HepG2 (cell line): Measurements from ENCODE around the gene EGFLAM.

Experiments used
- HINFP ChIP-seq: sonication (generic); formaldehyde crosslinking; IDR thresholded peaks from 2 replicates; pipeline ENCODE4 v1.4.0; 2020; ENCODE audit warnings: low read depth, mild to moderate bottlenecking, missing genetic modification reagents
- RAD21 ChIP-seq: fragments of 450-650 bp; formaldehyde crosslinking; IDR thresholded peaks from 2 replicates; pipeline ENCODE4 v1.5.0; 2020; ENCODE audit warnings: mild to moderate bottlenecking
- ZNF772 ChIP-seq: sonication (generic); formaldehyde crosslinking; IDR thresholded peaks from 2 replicates; pipeline ENCODE4 v1.5.0; 2020; ENCODE audit warnings: mild to moderate bottlenecking, missing genetic modification reagents

DNA sequence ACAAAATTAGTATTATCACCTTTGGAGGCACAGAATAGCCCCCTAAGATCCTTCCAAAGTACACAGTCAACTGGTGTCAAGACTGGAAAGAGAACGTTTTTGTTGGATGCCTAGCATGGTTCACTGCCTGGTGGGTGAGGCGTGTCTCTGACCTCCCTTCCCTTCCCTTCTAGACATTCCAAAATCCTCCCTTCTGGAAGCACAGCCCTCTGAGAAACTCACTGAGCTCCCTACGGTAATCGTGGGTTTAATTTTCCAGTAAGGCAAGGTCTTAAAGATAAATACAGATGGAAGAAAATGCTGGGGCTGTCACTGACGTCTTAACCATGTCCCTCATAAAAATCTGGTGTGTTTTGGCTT lies 159.3 kb downstream of the EGFLAM start:
- TF ChIP-seq HINFP (CRISPR knock-in tag): no peak
- TF ChIP-seq RAD21 (CRISPR knock-in tag): no peak
- TF ChIP-seq ZNF772 (CRISPR knock-in tag): no peak
